Measurements from ENCODE around the gene CNIH1.
"Not testable (repeated sequence)": the region's sequence is repeated elsewhere in the genome, so short reads cannot be mapped to it uniquely, and the experiment has no call there.

The CNIH1 gene

GRCh38 chr14:54395716-54396115 is 45.5 kb downstream of the CNIH1 start:
- no peak overlapping the region for H3K4me3 ChIP-seq (ENCODE audit: low read depth, low read length)
- TF ChIP-seq CTCF (conservative IDR thresholded peaks at IDR 0.05; ENCODE audit: low read depth, low read length), result no peak
- DNase-seq (ENCODE audit: low read depth), result no peak

- DNase-seq (ENCODE audit: low read depth), result no peak
- TF ChIP-seq CTCF (conservative IDR thresholded peaks at IDR 0.05; ENCODE audit: low read depth, low read length), result no peak
- H3K4me3 ChIP-seq (ENCODE audit: low read depth, low read length), result no peak overlapping the region
Measured at GRCh38 chr14:54395284-54395683, 45.9 kb downstream of the CNIH1 start.

GRCh38 chr14:54394596-54394995 is 46.6 kb downstream of the CNIH1 start:
- DNase-seq (ENCODE audit: low read depth), result no peak
- TF ChIP-seq CTCF (conservative IDR thresholded peaks at IDR 0.05; ENCODE audit: low read depth, low read length), result no peak
- H3K4me3 ChIP-seq (ENCODE audit: low read depth, low read length), result no peak overlapping the region

GRCh38 chr14:54392986-54393884 is 47.9 kb downstream of the CNIH1 start:
- not testable (repeated sequence) for H3K4me3 ChIP-seq (ENCODE audit: low read depth, low read length); DNase-seq (ENCODE audit: low read depth)

- no peak for TF ChIP-seq CTCF (conservative IDR thresholded peaks at IDR 0.05; ENCODE audit: low read depth, low read length)
- no peak overlapping the region for H3K4me3 ChIP-seq (ENCODE audit: low read depth, low read length)
- DNase-seq (ENCODE audit: low read depth), result no peak
Measured at GRCh38 chr14:54392131-54392859, 48.9 kb downstream of the CNIH1 start.

GRCh38 chr14:54387328-54387727 is 53.8 kb downstream of the CNIH1 start:
- no peak for TF ChIP-seq CTCF (conservative IDR thresholded peaks at IDR 0.05; ENCODE audit: low read depth, low read length)
- no peak for DNase-seq (ENCODE audit: low read depth)
- no peak overlapping the region for H3K4me3 ChIP-seq (ENCODE audit: low read depth, low read length)

- no peak overlapping the region for H3K4me3 ChIP-seq (ENCODE audit: low read depth, low read length)
- no peak for TF ChIP-seq CTCF (conservative IDR thresholded peaks at IDR 0.05; ENCODE audit: low read depth, low read length)
- DNase-seq (ENCODE audit: low read depth), result no peak
Measured at GRCh38 chr14:54385556-54385955, 55.6 kb downstream of the CNIH1 start.

Data from choroid plexus epithelial cell (primary cell).